CD4-positive, alpha-beta T cell treated with Interleukin-15 for 4 hours (primary cell): Measurements from ENCODE around the gene SH3RF3.
"Not testable (repeated sequence)": the region's sequence is repeated elsewhere in the genome, so short reads cannot be mapped to it uniquely, and the experiment has no call there.

Source experiments
- DNase-seq: peaks from one replicate; pipeline ENCODE4 v3.0.0-alpha.2; 2020; ENCODE audit warnings: low spot score

The SH3RF3 gene

DNA sequence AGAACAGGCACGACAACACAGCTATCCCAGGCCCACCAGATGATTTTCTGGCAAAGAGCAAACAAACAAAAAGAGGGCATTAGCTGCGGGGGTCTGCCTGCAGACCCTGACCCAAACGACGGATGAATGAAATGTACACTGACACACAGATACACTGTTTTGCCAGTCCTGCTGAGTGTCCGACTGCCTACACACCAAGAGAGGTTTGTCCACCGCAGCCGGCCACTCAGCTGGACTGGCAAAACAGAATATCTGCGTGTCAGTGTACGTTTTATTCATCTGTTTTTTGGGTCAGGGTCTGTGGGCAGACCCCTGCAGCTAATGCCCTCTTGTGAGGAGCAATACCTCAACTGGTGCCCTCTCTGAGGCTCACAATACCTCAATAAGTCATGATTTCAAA is 10.7 kb upstream of the SH3RF3 start:
- no peak for DNase-seq

DNA sequence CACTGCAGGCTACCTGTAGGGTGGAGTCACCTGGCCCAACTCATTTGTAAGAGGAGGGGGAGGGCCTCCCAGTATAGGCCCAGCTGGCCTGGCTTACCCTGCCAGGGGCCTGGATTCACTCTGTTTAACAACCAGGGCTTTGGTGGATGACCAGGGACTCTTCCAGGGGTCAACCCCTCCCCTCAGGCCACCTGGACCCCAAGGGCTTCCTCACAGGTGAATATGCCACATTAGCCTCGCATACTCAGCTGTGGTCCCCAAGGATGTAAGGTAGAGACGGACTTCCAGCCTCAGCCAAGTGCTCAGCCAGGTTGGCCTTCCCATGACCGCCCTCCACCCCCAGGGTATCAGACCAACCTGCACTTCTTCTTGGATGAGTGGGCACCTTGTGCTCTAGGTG is 8.8 kb upstream of the SH3RF3 start:
- DNase-seq = no peak

DNA sequence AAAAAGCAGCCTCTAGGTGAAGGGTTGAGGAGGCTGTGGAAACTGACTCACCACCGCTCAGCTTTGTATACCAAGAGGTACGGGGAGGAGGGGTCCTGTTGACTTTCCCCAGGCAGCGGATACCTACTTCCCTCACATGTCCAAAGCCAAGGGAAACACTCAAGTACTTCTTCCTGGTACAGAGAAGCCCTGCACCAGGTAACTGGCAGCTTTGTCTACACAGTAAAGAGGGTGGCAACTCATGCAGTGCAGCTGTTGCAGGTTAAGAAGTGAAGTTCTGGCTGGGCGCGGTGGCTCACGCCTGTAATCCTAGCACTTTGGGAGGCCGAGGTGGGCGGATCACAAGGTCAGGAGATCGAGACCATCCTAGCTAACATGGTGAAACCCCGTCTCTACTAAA is 8.3 kb upstream of the SH3RF3 start:
- DNase-seq = not testable (repeated sequence)

DNA sequence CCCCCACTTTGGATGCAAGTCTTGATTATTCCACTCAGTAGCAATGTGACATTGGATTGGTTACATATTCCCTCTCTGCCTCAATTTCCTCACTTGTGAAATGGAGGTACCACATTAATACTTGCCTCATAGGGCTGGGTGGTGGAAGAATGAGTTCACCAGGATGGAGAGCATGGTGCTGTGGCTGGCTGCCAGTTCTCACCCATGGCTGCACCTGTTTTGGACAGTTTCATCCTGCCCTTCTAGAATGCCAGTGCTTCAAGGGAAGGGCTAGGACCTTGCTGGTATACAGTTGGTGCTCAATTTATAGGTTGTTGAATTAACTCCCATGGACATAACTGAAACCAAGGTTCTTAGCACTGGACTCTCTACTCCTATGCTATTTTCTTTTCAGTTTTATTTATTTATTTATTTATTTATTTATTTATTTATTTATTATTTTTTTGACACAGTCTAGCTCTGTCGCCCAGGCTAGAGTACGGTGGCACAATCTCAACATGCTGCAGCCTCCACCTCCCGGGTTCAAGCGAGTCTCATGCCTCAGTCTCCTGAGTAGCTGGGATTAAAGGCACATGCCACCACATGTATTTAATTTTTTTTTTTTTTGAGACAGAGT is 5.3 kb upstream of the SH3RF3 start:
- no peak for DNase-seq

DNA sequence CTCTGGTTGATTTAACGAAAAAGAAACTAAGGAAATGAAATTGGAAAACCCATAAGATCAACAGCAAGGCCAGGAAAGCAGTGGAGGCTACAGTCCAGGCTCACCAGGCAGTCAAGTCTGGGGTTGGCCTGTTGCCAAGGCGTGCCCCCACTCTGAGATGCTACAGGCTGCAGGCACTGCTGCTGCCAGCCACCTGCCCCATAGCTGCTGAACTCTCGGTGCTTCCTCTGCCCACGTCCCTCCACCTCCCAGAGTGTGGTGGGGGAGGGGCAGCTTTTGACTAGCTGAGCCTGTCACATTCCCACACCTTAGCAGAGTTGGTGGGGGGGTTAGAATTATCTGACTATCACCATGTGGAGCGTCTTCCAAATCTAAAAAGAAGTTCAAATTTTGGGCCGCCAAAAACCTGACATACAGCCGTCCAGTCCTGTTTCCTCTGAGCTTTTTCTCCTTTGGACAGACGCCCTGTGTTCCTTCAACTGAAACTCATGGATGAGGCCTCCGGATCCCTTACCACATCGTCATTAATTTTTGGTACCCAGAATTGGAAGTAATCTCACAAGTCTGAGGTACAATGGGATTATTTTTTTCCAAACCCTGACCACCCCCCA is 3.9 kb upstream of the SH3RF3 start:
- DNase-seq = no peak

DNA sequence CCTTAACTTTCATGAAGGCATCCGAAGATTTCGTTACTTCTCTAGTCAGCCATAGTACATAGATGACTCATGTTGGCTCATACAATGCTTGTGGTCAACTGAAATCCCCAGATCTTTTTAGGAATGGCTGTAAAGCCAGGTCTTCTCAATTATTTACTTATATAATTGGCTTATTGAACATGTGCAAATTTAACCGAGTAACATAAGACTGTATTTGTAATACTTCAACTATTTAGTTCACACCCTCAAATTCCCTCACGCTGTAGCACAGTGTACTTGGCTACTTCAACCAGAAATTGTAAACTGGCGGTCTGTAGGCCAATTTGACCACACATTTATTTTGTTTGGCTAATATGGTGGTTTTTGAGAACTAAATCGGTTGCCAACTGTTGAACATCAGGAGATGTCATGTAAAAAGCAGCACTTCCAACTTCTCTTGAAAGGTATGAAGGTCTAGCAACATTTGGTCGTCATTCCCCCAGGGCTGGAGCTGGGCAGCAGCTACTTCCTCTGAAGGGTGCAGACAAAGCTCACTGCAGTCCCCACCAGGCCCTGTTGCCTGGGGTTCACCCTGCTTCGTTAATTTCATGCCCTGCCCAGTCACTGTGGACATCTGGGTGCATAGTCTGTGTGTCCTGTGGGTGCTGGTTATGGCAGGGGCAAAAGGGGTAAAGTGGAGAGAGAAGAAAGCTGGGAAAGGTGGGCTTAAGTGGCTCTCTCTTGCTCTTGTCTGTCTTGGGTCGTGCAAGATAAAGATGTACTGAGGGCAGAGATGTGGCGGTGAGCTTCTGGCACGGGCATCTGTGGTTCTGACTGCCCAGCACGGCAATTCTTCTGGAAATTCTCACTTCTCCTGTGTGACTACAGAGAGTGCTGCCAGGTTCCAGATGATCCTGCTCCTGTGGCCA is 3.2 kb upstream of the SH3RF3 start:
- DNase-seq = no peak

DNA sequence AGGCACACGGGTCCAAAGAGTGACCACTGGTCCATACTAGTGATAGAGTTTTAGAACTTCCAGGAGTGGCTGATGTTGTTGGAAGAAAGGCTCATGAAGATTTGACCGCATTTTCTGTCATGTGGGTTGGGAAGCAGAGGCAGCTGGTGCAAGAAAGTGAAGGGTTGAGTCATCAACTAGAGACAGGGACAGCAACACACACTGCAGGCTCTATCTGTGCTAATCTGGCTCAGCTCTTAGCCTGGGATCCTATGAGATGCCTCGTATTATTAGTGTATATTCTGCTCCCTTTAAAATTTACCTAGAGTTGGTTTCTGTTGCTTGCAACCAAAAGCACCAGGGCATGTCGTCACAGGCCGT is 2.5 kb upstream of the SH3RF3 start:
- DNase-seq = no peak

DNA sequence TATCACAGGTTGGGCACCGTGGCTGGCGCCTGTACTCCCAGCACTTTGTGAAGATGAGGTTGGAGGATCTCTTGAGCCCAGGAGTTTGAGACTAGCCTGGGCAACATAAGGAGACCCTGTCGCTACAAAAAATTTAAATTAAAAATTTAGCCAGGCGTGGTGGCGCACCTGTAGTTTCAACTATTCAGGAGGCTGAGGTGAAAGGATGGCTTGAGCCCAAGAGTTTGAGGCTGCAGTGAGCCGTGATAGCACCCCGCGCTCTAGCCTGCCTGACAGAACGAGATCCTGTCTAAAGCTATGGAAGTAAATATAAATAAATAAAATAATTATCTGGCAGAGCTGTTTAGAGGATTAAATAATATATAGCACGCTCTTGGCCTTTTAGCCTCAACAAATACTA is 1.4 kb upstream of the SH3RF3 start:
- no peak for DNase-seq

DNA sequence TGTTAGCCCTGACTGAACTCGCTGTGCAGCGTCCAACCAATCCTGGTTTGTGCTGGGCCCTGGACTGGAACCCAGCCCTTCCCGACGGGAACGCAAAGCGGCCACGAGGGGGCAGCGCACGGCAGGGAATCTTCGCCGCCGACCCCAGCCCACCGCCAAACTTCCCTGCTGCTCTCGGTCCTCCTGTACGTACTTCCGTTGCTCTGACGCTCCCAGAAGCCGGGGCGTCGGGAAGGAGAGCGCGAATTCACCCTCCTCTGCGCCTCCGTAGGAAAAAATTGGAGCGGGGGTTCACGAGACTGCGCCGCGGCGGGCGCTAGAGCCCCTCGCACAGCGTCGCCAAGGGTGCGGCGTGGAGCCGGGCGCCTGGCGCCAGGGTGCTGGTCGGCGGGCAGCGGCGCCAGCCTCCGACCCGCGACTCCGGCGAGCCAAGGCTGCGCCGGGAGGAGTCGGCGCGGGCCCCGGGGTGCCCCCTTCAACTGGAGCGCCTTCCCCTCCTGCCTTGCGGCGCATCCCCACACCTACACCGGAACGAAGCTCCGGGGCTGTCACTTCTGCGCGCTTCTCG is 873 bp upstream of the SH3RF3 start:
- DNase-seq = peak; percentile 41

DNA sequence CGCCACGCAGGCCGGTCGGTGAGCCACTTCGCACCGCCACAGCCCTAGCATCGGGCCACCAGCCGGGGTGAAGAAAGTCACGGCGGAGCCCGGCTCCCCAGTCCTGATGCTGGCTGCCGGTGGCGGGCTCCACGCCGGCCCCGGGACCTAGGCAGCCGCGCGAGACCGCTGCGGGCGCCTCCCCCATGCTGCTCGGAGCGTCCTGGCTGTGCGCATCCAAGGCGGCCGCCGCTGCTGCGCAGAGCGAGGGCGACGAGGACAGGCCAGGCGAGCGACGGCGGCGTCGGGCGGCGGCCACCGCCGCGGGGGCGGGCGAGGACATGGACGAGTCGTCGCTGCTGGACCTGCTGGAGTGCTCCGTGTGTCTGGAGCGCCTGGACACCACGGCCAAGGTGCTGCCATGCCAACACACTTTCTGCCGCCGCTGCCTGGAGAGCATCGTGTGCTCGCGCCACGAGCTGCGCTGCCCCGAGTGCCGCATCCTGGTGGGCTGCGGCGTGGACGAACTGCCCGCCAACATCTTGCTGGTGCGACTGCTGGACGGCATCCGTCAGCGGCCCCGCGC is 433 bp downstream of the SH3RF3 start:
- no peak for DNase-seq

DNA sequence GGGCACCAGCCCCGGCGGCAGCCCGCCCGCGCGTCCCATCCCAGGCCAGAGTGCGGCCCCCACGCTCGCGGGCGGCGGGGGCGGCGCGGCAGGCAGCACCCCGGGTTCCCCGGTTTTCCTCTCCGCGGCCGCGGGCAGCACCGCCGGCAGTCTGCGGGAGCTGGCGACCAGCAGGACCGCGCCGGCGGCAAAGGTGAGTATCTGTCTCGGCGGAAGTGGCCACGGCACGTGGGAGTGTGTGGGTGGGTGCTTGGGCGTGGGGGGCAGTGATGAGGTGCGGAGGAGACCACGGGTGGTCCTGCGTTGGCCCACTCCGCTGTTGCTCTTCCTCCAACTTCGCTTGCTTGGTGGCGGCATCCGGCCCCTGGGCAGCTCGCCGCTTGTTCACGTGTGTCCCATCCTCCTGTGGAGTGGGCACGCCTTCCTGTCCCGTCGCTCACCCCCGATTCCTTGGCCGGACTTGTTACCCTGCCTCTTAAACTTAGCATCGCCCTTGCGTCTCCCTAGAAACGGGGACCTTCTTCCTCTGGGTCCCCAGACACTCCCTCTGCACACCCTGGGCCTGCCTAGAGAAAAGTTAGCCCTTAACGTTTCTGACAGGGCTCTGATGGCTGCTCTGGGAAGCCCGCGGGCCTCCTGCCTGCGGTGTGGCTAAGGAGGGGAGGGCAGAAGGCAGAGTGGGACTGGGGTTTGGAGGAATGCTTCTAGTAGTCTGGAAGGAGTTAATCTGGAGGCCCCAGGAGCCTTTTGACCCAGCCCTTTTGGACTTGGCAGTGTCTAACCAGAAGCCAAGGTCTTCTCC is 1.1 kb downstream of the SH3RF3 start:
- no peak for DNase-seq

DNA sequence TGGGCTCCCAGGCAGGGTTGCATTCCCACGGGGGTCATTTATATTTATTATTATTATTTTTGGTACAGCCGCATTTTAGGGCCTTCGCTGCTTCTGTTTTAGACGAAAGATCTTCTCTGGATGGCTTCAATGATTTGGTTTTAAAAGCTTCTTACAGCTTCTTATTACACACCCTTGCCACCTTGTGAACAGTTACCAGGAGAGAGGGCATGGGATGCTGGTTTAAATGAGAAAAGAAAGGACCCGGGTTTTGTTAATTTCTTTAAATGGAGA is 1.7 kb downstream of the SH3RF3 start:
- DNase-seq = no peak

DNA sequence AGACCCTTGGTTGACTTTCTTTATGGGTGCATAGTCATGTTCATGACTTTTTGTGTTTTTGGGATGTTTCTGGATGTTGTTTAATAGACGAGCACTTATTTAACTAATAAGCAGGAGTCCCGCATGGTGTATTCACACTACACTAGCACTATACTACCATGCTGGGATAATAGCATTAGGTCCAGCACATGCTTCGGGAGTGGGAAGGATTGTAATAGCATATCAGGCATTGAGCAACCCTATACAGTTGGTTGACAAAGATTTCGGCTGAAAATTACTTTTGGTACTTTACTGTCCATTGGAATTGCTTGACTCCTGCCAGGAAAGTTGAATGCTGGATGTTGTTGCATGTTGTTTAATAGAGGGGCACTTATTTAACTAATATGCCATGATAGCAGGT is 2.8 kb downstream of the SH3RF3 start:
- DNase-seq = no peak

DNA sequence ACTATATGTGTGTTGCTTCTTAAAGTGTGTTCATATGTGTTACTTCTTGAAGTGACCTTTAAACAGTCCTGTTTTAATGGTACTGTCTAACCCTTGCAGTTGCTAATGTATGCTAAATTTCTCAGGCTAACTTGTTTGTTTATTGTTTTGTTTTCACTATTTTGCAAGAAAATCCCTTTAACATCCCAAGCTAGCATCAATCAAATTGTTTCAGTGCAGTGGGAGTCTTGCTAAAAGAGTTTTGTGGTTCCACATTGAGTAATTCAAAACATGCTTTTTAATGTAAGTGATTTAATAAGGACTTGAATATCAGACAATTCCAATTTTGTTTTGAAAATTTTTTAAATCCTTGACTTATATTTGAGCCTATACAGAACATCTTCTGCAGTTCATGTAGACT is 3.6 kb downstream of the SH3RF3 start:
- DNase-seq = no peak

DNA sequence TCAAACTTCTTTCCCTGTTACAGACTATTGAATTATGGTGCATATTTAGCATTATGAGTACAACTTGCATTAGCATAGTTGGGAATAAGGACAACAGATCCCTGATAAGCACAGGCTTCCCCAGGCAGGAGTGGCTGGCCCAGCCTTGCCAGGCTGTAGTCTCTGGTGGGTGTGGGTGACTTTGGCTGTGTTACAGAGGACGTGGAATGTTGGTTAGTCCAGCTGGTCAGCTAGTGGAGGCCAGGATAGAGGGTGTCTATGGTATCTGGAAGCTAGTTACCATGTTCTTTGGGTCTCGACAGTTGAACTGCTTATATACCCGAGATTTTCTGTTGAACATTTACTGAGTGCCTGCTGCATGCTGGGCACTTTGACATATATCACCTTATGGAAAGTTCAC is 4.7 kb downstream of the SH3RF3 start:
- DNase-seq = no peak

DNA sequence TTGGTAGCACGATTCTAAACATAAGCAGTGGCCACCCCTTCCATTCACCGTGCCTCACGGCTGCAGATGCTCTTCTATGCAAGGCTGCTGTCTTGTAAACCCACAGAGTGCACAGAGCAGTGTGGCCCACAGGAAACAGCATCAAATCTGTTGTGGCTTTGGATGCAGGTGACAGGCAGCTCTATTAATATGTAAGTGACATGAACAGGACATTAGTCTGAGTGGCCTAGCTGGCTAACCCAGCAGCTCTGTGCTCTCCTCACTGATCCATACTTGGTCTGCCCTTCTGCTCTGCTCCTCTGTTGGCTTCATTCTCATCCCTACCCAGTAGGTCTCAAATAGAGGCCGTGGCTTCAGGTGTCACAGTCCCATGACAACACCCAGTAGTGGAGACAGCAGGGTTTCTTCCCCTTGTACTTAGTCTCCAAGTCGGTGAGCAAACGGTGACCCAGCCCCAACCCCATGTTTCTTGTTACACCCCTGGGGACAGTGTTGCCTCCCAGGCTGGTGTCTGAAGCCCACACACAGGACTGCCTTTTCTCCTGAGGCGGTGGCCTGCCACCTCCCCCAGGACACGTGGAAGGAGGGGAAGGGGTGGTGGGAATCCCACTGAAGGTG is 5.8 kb downstream of the SH3RF3 start:
- no peak for DNase-seq

DNA sequence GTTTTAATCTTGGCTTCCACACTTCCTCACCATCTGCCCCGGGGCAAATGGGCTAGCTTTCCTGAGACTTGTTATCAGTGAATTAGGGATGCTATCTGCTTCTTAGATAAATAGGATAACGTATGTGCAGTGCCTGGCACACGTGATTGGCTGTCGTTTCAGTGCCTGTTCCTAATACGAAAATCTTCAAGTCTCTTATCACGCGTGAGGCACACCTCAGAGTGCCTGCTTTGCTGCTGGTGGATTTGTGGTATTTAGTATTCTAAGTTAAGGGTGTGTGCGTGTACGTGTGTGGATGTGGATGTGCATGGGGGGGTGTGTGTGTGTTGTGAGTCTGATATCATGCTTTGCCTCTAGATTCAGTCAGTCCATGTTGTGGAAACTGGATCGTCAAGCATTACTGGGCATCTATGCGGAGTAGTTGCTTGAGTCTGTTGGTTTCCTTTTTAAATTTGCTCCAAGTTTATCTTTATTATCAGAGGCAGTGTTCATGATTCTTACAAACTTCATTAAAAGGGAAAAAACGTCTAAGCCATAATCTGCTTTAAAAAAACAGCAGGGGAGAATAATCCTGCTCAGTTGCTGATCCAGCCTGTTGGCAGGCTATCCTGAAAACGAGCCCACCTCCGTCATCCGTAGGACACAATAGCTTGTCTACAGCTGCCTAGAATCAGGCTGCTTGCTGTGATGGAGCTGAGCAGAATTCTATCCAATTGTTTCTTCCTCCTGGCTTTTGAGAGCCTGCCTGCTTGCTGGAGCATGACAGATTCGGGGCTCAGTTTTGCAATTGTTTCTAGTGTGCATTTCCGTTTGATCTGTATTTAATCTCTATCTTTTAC is 6.6 kb downstream of the SH3RF3 start:
- DNase-seq = no peak

DNA sequence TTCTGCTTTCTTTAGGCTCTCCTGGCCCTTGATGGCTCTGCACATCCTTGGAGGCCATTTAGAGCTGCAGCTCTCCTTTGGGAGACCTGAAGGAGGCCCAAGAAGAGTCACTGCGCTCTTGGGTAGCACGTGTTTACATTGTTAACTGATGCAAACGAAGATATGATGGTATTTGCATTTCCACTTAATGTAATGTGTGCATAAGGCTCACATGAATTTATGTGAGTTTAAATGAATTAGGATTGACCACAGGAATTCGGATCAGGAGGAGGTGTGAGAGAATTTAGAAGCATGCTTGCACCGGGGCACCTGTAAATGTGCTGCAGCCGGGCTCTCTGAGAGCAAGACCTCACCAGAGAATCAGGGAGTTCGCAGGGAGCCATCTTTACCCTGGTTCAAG is 7.5 kb downstream of the SH3RF3 start:
- DNase-seq = no peak

DNA sequence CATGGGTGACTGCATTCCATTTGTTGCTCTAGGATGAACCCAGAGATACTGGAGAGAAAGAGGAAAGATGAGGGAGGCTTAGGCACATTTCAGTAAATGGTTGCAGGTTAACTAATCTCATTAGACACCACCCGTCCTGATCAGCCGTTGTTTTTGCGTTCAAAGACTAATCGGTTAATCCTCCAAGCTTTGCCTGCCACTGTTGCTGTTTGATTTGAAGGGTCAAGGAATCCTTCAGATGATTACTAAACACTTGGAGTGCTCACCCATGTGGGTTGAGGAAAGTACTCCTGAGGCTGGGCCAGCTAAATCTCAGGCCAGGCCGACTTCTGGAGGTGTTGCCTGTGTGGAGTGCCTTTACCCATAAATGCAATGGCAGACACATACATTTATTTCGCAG is 8.6 kb downstream of the SH3RF3 start:
- DNase-seq = no peak

DNA sequence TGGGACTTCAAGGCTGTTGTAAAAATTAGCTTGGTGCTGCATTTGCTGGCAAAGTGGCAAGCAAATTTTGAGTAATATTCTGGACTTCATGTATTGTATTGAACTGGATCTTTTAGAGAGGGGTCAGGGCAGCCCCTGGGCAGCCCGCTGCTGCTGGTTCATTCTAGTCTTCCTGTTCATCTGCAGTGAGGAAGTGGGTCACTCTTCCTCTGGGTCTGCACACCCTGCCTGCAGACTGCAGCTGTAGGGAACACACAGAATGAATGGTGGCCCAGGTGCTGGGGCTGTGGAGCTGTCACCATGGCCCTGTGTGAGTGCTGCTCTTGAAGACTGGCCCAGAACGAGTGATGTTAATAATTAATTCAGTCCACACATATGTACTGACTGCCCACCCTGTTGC is 9.4 kb downstream of the SH3RF3 start:
- DNase-seq = no peak

DNA sequence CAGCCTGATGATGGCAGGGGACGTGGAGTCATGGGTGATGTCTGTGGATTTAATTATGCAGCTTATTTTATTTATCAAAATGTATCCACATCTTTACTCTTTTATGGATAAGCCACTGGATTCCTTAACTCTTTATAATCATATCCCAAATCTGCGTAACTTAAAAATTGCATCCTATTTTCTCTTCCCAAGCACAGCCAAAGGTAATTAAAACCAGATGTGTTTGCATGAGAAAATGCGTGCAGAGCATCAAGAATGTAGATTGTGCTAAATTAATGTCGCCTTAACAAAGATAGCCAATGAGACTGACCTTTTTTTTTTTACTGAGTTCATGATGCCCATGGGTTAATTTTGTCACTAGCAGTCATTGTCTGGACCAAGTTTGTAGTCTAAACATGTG is 10.0 kb downstream of the SH3RF3 start:
- DNase-seq = no peak
